ENCODE results near the gene ZNF507.

GRCh38 chr19:32342695-32343094 is 2.7 kb upstream of the ZNF507 start:
- TF ChIP-seq EZH2 (IDR thresholded peaks at IDR 0.05; ENCODE audit: insufficient read depth, low read length) (no peak), CTCF (IDR thresholded peaks at IDR 0.05; ENCODE audit: insufficient read depth, low read depth, low read length) (no peak)

All from astrocyte (in vitro differentiated cells and primary cell).